Retina (tissue), 1 donor: ENCODE measurements around the gene SNCG.
"Not testable (repeated sequence)": the region's sequence is repeated elsewhere in the genome, so short reads cannot be mapped to it uniquely, and the experiment has no call there.

Experiments used
- DNase-seq: peaks from one replicate; pipeline ENCODE4 v3.0.0-alpha.2; 2016

SNCG gene

GRCh38 chr10:86958116-86958900 is at the start of gene SNCG:
Gene SNCG (plus strand): TSS chr10:86958599. CDS start chr10:86958698, 99 bp downstream.
- peak; percentile 78 for DNase-seq

- DNase-seq = no peak
Observed at GRCh38 chr10:86914734-86915133, 43.7 kb upstream of the SNCG start.

GRCh38 chr10:86918022-86918471 is 40.4 kb upstream of the SNCG start:
- DNase-seq = no peak

DNA sequence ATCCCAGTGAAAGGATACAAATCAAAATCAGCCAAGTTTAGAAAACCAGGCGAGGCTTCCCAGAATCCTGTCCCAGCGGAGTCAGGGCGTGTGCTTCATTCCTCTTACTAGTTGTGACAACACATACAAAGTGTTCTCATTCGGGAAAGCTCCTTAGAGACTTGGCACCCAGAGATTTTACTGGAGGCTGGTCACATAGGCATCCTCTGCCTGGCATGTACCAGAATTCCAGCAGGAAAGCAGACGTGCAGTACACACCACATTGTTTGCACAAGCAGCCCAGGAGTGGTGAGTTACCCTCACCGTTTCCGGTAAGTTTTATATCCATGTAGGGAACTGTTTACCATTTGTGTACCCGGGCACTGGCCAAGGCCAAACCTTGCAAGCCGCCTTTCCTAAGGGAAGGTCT is 35.8 kb upstream of the SNCG start:
- no peak for DNase-seq

GRCh38 chr10:86929468-86930380 is 28.7 kb upstream of the SNCG start:
- DNase-seq = no peak

DNA sequence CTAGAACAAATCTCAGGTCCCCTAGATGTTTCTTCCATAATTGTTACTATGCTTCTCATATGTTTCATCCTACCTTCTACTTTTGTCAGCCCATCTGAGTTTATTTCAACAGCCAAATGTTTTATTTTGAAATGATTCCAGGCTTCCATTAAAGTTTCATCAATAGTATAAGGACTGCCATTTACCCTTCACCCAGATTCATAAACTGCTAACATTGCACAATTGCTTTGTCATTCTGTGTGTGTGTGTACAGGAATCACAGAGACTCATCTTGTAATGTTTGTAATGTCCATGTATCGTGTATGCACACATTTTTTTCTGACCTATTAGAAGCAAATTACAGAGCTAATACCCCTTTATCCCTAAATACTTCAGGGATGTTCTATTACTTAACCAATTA is 26.5 kb upstream of the SNCG start:
- no peak for DNase-seq

DNA sequence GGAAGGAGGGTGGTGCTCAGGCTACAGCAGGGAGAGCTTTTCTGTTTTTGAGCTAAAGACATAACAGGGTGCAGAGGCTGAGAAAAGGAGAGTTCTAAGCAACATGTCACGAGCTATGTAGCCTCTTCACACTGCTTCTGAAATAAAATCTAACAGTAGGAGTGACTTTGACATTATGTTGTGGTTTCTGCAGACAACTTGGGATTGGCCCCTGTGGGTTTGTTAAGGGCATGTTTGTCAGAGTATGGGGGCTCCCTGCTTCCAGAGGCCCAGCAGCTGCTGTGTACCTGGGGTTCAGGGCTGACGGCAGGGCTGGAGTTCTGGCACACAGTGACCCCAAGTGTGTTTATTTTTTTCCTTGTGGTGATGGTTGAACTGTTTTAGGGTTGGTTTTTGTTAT is 25.7 kb upstream of the SNCG start:
- no peak for DNase-seq

DNA sequence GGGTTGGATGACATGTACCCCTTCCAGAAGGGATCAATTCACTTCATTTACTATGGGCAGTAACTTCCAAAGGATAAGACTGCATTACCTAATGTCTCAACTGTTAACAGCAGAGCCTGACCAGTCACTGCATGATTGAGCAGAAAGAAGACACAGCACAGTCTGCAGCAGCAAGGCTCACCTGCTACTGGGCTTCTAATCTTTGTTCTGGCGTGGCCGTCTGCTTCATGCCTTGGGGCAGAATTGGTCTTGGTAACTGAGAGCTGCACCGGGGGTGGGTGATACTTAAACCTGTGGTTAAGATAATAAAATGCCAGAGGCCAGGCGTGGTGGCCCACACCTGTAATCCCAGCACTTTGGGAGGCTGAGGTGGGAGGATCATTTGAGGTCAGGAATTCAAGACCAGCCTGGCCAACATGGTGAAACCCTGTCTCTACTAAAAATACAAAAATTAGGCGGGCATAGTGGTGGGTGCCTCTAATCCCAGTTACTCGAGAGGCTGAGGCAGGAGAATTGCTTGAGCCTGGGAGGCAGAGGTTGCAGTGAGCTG is 24.2 kb upstream of the SNCG start:
- DNase-seq = not testable (repeated sequence)

GRCh38 chr10:86936661-86937501 is 21.5 kb upstream of the SNCG start:
- no peak for DNase-seq

DNA sequence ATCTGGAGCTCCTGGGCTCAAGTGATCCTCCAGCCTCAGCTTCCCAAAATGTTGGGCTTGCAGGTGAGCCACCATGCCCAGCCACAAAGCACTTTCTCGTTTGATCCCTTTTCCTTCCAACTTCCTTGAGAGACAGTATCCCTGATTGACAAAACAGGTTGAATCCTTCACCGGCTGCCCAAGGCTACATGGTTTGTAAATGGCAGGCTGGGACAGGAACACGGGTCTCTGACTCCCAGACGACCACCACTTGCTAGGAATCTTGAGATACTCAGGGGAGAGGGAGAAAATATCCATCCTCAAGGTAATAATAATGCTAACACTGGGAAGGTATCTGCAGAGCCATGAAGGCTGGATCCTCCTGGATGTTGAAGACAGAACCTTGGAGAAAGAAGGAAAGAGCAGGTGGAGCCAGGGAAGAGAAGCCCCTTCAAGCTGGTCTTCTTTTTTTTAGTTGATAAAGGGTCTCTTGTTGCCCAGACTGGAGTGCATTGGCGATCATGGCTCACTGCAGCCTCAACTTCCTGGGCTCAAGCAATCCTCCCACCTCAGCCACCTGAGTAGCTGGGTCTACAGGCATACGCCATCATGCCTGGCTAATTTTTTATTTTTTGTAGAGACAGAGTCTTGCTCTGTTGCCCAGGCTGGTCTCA is 20.8 kb upstream of the SNCG start:
- no peak for DNase-seq

DNA sequence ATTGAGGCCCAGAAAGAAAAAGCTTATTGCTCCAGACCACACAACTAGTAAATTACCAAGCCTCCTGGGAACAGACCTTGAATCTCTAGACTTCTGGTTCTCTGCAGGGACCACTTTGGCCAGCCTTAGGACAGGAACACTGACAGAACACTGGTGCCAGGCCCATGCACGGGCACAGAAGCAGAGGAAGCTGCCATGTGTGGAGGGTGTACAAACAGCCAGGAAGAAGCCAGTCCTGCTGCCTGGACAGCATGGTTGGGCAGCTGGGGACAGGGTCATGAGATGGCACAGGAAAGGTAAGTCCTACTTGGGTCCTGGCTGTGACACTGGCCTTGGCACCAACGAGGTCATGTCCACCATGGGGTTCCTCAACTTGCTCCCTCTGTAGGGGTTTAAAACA is 20.1 kb upstream of the SNCG start:
- DNase-seq = no peak

DNA sequence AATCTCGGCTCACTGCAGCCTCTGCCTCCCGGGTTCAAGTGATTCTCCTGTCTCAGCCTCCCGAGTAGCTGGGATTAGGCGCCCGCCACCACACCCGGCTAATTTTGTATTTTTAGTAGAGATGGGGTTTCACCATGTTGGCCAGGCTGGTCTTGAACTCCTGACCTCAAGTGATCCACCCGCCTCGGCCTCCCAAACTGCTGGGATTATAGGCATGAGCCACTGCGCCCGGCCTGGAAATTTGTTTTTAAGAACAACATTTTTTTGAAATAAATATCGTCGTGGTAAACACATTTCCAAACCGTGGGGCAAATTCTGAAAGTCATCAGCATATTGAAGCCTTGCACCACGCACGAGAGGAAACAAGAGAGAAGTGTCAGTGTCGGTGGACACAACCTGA is 18.3 kb upstream of the SNCG start:
- DNase-seq = not testable (repeated sequence)

DNA sequence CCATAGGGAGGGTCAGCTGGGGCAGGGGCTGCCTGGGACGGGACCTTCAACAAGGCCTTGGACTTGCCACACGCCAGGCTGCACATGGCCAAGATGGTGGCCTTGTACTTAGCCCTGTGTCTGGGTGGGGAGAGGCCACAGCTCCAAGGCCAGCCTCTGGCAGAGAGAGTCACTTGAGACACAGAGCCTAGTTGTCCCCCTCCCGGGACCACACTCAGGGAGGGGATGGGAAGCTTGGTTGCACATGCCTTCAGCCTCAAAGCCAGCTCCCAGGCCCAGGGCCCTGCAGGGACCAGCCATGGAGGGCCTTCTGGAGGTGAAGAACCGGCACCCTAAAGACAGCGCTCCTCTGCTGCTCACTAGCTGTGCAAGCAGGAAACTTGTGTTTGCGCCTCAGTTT is 17.7 kb upstream of the SNCG start:
- no peak for DNase-seq

DNA sequence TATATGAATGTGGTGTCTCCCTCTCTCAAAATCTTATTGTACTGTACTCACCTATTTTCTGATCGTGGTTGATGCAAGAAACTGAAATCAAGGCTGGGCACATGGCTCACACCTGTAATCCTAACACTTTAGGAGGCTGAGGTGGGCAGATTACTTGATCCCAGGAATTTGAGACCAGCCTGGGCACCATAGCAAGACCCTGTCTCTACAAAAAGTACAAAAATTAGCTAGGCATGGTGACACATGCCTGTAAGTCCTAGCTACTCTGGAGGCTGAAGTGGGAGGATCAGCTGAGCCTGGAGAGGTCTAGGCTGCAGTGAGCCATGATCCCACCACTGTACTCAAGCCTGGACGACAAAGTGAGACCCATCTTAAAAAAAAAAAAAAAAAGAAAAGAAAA is 17.0 kb upstream of the SNCG start:
- DNase-seq = no peak

GRCh38 chr10:86941991-86942421 is 16.4 kb upstream of the SNCG start:
- no peak for DNase-seq

GRCh38 chr10:86942441-86943315 is 15.7 kb upstream of the SNCG start:
- DNase-seq = peak; percentile 50

- DNase-seq = no peak
Observed at GRCh38 chr10:86943316-86944030, 14.9 kb upstream of the SNCG start.

DNA sequence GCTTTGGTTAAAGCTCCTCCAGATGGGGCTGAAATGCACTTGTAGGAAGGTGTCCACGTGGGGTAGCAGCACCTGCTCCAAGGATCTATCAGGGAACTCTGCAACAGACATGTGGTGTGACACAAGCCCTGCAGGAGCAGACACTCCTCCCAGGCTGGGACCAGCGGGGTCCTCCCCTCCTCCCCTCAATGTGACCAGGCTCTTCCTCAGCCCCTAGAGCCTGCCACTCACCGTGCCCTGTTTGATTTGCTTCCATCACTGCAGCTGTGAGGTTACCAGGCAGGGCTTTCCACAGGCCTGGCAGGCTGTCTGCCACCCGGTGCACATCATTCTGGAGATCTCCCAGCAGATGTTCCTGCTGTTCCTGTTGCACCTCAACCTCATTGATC is 14.4 kb upstream of the SNCG start:
- DNase-seq = no peak

DNA sequence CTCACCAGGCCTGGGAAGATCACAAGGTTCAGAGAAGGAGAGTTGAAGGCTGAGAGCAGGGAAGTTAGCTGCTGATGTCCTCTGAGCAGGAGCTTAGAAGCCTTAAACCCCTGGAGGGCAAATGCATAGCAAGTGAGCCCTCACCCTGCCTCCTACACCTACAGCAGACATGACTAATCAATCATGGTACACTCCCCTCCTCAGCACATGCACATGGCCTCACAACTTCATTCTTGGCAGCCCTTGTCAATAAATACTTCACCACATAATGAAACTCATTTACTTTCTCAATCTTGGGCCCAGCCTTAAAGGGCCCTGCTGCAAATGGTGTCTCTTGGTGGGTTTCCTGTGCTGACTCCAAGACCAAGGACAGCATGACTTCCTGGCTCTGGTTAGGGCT is 13.9 kb upstream of the SNCG start:
- DNase-seq = no peak

- DNase-seq = no peak
Observed at GRCh38 chr10:86944907-86945306, 13.5 kb upstream of the SNCG start.
